UCSD-AML1 (cell line): ENCODE results near the gene RABGAP1L.
A peak's percentile ranks its signal among the peaks of the same experiment; 100 is the strongest.
"Not testable (repeated sequence)": the region's sequence is repeated elsewhere in the genome, so short reads cannot be mapped to it uniquely, and the experiment has no call there.

Experiments
- DNase-seq: peaks from one replicate; lab custom pipeline; 2025; ENCODE audit not compliant: unreplicated experiment; lab: John Stamatoyannopoulos, UW

RABGAP1L gene

DNA sequence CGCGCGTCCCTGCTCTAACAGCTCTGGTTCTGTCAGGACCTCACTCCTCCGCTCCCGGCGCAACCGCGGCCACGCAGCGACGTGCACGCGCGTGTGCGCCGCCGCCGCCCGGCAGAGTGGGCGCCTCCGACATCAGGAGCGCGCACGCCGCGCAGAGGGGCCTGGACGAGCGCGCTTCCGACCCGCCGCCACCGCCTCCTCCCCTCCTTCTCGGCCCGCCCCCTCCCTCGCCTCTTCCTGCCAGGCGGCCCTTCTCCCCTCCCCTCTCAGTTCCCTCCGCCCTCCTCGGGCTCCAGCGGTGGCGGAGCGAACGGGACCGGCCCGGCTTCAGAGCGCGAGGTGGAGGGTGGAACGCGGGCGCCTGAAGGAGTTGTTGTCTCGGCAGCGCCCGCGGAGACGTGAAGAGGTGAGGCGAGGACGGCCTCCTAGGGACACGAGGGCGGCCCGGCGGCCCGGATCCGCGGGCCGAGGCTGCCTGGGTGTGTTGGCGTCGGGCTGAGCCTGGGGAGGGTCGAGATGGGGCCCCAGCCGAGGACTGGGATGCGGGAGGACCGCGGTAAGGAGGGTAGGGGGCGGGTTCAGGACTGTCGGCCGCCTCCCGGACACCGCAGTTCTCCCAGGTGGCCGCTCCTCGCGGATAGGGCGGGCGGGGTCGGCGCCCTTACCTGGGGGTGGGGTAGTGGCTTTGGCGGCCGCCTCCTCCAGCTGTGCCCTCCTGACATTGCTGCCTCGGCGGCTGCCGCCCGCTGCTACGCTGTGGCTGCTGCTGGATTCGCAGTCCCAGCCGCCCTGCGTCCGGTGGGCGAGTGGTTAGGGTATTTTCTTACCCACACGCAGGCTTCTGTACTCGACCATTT is at the start of gene RABGAP1L:
Gene RABGAP1L, plus strand, starts transcription at position 269 of the 857 bp plus-strand sequence.
- peak; percentile 95 for DNase-seq

DNA sequence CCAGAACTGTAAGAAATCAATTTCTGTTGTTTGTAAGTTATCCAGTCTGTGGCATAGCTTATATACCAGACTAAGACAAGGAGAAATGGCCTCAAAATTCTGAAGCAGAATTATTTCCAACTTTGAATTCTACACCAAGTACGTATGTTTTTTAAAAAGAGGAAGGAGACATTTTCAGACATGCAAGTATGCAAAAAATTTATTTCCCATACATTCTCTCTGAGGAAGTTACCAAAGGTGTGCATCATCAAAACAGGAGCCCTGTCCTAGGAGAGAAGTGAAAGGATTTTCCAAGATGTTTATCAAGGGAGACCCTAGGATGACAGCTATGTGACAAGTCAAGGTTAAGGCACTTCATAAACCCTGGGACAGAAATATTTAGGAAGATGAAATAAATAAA is 49.3 kb upstream of the RABGAP1L start:
- no peak for DNase-seq

DNA sequence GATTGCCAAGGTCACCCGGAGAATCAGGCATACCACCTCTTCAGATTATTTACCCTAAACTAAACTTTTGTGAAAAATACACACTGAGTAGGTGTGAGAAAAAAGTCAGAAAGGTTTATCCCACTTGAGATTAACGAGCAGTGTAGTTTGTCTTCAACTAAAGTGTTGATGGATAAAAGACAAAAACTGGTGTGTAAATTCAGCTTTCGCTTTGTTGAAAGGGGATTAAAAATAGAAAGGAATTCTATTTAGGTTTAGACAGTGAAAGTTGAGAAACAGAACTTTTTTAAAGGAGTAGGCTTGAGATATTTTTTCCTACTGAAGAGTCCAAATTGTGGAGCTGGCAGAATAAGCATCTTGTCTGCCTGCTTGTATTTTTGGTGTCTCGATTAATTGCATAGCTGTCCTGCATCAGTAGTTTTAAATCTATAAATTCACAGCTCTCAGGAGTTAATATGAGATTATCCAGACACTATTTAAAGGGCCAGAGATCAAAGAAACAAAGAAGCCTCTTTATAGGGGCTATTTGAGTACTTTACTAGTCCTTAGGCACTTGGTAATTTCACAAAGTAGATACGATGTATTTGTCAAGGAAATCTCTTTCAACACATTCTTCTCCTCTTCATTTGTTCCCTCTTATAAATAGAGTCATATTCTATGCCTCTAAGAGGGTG is 46.7 kb upstream of the RABGAP1L start:
- DNase-seq: no peak

DNA sequence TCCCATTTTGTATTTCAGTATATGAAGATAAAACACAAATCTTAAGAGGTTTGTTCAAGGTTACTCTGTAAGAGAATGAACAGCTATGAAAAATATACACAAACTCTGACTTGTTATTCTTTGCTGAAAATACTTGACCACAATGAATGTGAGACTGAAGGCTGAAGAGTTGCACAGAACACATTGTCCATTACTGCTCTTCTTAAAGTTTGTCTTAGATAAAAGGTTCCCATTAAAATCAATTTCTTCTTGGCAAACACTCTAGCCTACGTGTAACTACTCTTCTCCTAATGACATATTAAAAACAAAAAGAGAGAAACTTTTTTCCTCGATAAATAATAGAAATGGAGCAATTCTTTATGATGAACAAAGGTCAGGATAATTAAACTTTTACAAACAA is 45.2 kb upstream of the RABGAP1L start:
- DNase-seq: no peak

DNA sequence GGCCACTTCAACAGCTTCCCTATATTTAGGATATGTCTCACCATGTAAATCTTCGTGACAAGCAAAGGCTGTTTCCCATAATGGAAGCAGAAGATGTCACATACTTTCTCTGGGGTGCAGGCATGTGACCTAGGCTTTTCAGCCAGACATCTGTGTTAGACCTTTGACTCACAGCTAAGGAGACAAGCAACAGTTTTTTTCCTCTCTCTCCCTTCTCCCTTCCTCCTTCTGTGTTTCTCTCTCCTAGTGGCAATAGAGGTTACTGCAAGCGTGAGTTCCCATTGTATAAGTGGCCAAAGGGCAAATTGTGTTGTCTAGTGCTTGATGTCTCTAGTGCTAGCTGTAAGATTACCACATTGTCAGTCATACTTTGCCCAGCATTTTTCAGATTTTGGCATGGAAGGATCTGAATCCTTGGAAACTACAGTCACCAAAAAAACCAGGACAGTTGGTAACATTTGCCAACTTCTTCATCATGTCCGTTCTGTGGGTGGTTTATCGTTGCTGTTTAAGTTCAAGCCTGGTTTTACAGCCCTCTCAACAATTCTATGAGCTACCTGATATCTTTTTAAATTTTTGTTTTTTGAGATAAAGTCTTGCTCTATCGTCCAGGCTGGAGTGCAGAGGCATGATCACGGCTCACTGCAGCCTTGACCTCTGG is 44.4 kb upstream of the RABGAP1L start:
- no peak for DNase-seq

DNA sequence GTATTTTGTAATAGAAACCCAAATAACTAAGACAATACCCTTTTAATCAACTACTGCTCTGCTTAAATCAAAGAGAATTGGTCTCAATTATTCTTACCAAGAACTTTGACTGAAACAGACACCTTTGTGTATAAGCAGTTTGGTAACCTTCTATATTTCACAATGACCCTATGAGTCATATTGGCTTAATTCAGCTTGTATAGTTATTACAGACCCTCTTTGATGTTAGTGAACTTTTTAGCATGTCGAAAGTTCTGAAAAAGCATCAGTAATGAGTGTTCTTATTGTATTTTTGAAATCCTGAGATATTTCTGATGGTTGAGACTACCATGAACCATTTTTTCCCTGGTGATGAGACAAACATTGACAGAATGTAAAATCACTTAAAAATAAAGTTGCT is 43.3 kb upstream of the RABGAP1L start:
- no peak for DNase-seq

DNA sequence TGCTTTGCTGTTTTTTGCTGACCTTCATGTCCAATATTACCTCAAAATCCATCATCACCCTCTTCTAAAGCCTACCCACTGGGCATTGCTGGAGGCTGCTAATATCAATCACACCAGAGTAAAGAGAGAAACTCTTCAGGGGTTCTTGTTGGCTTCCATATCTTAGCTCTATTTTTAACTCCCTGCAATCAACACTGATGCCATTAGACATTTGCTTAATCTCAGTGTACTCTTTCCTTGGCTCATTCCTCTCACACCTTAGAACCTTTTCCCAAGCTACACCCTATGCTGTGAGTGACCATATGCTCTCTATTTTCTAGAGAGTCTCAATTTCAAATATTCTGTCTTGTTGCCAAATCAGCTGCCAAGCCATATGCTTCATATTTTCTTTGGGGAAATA is 40.6 kb upstream of the RABGAP1L start:
- no peak for DNase-seq

DNA sequence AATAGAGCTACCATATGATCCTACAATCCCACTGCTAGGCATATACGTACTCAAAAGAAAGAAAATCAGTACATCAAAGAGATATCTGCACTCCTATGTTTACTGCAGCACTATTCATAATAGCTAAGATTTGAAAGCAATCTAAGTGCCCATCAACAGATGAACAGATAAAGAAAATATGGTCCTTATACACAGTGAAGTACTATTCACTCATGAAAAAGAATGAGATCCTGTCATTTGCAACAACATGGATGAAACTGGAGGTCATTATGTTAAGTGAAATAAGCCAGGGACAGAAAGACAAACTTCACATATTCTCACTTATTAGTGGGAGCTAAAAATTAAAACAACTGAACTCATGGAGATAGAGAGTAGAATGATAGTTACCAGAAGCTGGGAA is 37.0 kb upstream of the RABGAP1L start:
- not testable (repeated sequence) for DNase-seq

DNA sequence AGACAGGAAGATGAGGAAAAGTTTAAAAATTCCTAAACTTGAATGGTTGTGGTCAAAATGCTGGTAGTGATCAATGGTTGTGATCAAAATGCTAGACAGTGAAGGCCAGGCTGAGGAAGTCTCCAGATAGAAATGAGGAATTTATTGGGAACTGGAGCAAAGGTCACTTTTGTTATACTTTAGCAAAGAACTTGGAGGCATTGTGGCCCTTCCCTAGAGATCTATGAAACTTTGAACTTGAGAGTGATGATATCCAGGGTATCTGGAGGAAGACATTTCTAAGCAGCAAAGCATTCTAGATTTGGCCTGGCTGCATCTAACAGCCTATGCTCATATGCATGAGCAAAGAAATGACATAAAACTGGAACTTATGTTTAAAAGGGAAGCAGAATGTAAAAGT is 35.5 kb upstream of the RABGAP1L start:
- DNase-seq: no peak

DNA sequence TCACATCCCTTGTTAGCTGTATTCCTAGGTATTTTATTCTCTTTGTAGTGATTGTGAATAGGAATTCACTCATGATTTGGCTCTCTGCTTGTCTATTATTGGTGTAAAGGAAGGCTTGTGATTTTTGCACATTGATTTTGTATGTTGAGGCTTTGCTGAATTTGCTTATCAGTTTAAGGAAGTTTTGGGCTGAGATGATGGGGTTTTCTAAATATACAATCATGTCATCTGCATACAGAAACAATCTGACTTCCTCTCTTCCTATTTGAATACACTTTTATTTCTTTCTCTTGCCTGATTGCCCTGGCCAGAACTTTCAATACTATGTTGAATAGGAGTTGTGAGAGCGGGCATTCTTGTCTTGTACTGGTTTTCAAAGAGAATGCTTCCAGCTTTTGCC is 32.1 kb upstream of the RABGAP1L start:
- not testable (repeated sequence) for DNase-seq

DNA sequence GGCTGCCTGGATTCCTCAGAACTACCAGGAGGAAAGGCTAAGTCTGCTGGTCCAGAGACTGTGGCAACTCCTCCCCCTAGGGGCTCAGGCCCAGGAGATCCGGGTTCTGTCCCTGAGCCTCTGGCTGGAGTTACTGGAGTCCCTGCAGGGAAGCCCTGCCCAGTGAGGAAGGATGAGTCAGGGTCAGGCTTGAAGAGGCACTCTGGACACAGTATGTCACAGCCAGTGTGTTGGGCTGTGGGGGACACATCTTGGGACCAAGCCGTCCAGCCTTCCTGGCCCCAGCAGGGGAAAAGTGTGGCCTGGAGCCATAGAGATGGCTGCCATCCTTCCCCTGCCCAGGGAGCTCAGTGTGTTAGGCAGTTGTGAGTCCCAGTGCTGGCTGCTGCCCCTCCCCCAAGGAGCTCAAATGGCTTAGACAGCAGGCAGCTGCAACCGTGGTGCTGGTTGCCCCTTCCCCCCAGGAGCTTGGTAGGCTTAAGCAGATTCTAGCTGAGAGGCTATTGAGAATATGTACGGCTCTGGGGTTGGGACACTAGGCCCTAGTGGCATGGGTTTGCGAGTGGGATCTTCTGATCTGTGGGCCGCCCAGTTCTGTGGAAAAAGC is 28.2 kb upstream of the RABGAP1L start:
- DNase-seq: no peak

DNA sequence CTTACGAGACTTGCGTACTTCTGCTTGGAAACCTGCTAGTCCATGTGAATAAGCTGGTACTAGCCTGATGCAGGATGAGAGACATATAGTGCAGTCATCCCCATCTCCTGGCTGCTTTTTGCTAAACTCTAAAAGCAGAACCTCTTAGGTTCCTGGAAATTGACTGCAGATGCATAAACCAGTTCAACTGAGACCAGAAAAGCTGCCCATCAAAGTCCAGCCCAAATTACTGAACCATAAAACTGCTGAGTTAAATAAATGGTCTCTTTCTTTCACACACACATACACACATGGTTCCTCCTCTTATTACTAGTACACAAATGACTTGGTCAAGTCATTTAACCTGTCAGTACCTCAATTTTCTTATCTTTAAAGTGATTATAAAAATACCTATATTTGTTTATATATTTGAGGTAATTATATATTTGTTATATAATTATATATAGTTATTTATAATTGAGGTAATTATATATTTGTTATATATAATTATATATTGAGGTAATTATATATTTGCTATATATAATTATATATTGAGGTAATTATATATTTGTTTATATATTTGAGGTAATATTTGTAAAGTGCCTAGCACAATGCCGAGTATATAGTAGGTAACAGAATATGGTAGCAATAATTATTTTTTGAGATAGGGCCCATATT is 25.2 kb upstream of the RABGAP1L start:
- no peak for DNase-seq

DNA sequence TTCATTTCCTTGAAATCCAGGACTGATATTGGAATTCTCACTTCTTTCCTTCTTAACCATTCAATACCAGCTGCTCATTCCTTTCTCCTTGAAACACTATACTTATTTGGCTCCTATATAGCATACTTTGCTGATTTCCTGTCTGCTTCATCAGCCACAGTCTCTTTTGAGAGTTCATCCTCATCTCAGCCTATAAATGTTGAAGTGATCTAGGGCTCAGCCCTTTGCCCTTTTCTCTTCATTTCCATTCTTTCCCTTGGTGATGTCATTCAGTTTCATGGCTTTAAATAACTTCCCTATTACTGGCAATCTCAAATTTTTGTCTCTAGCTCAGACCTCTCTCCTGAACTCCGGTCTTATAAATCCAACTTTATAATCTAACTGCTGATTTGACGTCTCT is 24.1 kb upstream of the RABGAP1L start:
- no peak for DNase-seq

DNA sequence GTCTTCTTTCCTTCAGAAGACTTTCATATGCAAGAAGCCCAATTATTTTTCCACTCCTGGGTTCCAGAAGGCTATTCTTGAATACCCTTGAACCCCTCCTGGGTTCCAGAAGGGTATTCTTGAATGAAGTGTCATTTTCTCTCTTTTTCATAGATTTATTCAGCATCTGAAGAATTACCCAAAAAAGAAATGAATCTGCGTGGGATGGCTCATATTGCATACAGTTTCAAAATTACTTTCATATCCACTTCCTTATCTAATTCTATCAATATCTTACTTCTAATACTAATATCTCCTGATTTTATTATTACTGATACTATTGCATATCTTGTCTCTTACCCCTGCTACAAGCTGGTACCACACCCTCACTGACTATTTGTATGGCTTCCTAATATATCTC is 22.6 kb upstream of the RABGAP1L start:
- no peak for DNase-seq

DNA sequence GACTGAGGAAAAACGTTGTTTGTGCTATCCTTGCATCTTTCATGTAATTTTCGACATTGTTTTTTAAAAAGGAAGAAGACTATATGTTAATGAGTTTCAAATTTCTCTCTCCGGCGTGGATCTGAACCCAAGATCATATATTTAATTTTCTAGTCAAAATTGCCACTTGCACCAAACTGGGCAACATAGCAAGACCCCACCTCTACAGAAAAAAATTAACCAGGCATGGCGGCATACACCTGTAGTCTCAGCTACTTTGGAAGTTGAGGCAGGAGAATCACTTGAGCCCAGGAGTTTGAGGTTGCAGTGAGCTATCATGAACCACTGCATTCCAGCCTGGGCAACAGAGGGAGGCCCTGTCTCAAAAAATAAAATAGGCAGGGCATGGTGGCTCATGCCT is 16.5 kb upstream of the RABGAP1L start:
- DNase-seq: no peak

DNA sequence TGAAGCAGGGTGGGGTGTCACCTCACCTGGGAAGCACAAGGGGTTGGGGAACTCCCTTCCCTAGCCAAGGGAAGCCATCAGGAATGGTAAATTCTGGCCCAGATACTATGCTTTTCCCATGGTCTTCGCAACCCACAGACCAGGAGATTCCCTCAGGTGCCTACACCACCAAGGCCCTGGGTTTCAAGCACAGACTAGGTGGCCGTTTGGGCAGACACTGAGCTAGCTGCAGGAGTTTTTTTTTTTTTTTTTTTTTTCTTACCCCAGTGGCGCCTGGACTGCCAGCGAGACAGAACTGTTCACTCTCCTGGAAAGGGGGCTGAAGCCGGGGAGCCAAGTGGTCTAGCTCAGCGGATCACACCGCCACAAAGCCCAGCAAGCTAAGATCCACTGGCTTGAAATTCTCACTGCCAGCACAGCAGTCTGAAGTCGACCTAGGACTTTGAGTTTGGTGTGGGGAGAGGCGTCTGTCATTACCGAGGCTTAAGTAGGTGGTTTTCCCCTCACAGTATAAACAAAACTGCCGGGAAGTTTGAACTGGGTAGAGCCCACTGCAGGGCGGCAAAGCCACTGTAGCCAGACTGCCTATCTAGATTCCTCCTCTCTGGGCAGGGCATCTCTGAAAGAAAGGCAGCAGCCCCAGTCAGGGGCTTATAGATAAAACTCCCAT is 15.5 kb upstream of the RABGAP1L start:
- DNase-seq: not testable (repeated sequence)

DNA sequence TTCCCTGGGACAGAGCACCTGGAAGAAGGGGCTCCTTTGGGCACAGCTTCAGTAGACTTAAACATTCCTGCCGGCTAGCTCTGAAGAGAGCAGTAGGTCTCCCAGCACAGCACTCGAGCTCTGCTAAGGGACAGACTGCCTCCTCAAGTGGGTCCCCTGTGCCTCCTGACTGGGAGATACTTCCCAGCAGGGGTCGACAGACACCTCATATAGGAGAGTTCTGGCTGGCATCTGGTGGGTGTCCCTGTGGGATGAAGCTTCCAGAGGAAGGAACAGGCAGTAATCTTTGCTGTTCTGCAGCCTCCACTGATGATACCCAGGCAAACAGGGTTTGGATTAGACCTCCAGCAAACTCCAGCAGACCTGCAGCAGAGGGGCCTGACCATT is 14.9 kb upstream of the RABGAP1L start:
- DNase-seq: not testable (repeated sequence)

DNA sequence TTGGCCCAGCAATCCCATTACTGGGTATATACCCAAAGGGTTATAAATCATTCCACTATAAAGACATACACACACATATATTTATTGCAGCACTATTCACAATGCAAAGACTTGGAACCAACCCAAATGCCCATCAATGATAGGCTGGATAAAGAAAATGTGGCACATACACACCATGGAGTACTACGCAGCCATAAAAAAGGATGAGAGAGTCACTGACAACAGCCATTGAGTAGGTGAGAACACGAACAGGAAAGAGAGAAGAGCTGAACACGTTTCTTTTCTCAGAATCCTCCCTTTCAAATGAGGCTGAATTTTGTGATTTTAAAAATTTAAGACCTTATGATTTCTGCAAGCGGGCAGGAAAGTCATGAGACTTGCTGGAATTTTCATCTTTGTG is 10.1 kb upstream of the RABGAP1L start:
- no peak for DNase-seq

DNA sequence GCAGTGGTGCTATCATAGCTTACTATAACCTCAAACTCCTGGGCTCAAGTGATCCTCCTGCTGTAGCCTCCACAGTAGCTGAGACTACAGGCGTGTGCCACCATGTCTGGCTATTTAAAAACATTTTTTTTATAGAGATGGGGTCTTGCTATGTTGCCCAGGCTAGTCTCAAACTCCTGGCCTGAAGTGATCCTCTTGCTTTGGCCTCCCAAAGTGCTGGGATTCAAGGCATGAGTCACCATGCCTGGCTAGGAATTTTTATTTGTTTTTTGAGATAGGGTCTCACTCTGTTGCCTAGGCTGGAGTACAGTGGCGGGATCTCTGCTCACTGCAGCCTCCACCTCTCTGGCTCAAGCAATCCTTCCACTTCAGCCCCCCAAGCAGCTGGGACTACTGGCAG is 8.8 kb upstream of the RABGAP1L start:
- DNase-seq: no peak

DNA sequence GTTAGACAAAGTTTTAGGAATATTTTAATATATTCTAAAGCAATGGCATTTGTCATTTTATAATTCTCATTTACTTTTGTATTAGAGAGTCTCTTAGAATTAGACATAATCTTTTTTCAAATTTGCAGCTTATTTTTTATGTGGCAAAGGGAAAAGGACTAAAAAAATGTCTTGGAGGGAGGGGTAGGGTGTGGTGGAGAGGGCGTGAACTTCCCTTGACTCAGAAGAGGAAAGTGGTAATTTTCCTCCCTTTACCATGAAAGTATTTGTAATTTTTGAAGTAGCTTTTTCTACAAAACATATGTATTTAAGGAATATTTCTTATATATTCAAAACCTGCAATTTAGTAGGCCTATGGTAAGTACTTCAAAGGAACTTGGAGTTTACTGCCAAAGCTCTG is 6.9 kb upstream of the RABGAP1L start:
- no peak for DNase-seq
